Activated CD8-positive, alpha-beta memory T cell treated with anti-CD3 and anti-CD28 coated beads for 48 hours (primary cell): ENCODE data around the gene EFS.

ENCODE experiments used
- DNase-seq, 3 experiments: peaks; one replicate each; pipeline ENCODE4 v3.0.0-alpha.2; 2020; ENCODE audit warnings: low read depth in 2 of 3, low spot score in 2 of 3

The EFS gene

GRCh38 chr14:23306412-23307145, 58.4 kb downstream of the EFS start, which contains the start of gene BCL2L2:
Gene BCL2L2, plus strand, starts transcription at chr14:23306833. Its CDS starts 935 bp downstream, at chr14:23307768.
- no peak for DNase-seq
